K562 (cell line): ENCODE results near the gene SMIM41. TPM values are rescaled to one million over a fixed set of nuclear protein-coding genes. Genes with fewer than 3 reads are reported as not detected.
A peak's percentile ranks its signal among the peaks of the same experiment; 100 is the strongest.

ENCODE experiments used
- ATAC-seq: fragments of 200-7000 bp; cut with Tn5 transposase; 3 replicates; pipeline ENCODE4 v1.9.1; 2020; ENCODE audit warnings: moderate library complexity
- BruUV-seq: library from RNA; stranded (reverse); fragments of 400-500 nt; replicated peaks from 2 replicates; lab custom pipeline; 2021; lab: Mats Ljungman, UMichigan
- CTCF ChIA-PET: fragments of 300-600 bp; formaldehyde crosslinking; extraction: SDS; loops from one replicate; lab custom pipeline; 2021; ENCODE audit warnings: low intra/inter-chr PET ratio; lab: Yijun Ruan, JAX
- POLR2A ChIA-PET: fragments of 300-600, 350-650 bp; sonication (Branson Sonifier 250); formaldehyde crosslinking; extraction: SDS; loops from one replicate; lab custom pipeline; 2021; ENCODE audit warnings: antibody characterized with exemption, inconsistent platforms; lab: Yijun Ruan, JAX
- DNase-seq, 4 experiments: peaks; one replicate each; pipeline versions ENCODE4 v3.0.0 to v3.0.0-alpha.2; 2011 to 2018; ENCODE audit warnings: low spot score in 3 of 4, mixed read lengths in 3 of 4; ENCODE audit errors: extremely low read depth in 1 of 4
- FAIRE-seq: peaks from 2 replicates; lab custom pipeline; 2011; peaks lifted over from hg19 to GRCh38; lab: Jason Lieb, UNC
- H2AFZ ChIP-seq: 2 replicates; pipeline ENCODE4 v1.6.0; 2011; ENCODE audit warnings: low read depth, low read length, control low read depth, inconsistent platforms
- H3K27ac ChIP-seq: fragments of 200-600 bp; 3 replicates; pipeline ENCODE4 v1.8.0; 2011; ENCODE audit warnings: low read depth, mild to moderate bottlenecking, control low read depth, inconsistent platforms, low read length, moderate library complexity, mixed read lengths; ENCODE audit errors: extremely low read depth
- H3K27me3 ChIP-seq, 2 experiments: fragments of 300-600 bp in 1 of 2; 2 replicates in 1 of 2; 3 replicates in 1 of 2; pipeline versions ENCODE4 v1.6.0 to v1.8.0; 2011; ENCODE audit warnings: inconsistent platforms in 2 of 2, low read length in 2 of 2, mild to moderate bottlenecking in 1 of 2, mixed read lengths in 1 of 2, moderate library complexity in 1 of 2; ENCODE audit not compliant: control insufficient read depth in 2 of 2, insufficient read depth in 2 of 2
- H3K36me3 ChIP-seq: fragments of 300-600 bp; 3 replicates; pipeline ENCODE4 v1.8.0; 2011; ENCODE audit warnings: mild to moderate bottlenecking, low read length, inconsistent platforms; ENCODE audit not compliant: control insufficient read depth, insufficient read depth
- H3K4me1 ChIP-seq, 2 experiments: fragments of 200-600 bp in 1 of 2; replicated peaks in 1 of 2; 2 replicates in 1 of 2; 3 replicates in 1 of 2; pipeline versions ENCODE4 v1.5.1 to v1.8.0; 2011; ENCODE audit warnings: inconsistent platforms in 2 of 2, low read length in 2 of 2, mild to moderate bottlenecking in 1 of 2, mixed read lengths in 1 of 2, moderate library complexity in 1 of 2; ENCODE audit not compliant: control insufficient read depth in 2 of 2, insufficient read depth in 2 of 2
- H3K4me2 ChIP-seq: 2 replicates; pipeline ENCODE4 v1.6.1; 2011; ENCODE audit warnings: low read length, control low read depth, inconsistent platforms, mixed read lengths; ENCODE audit not compliant: insufficient read depth
- H3K4me3 ChIP-seq: fragments of 200-600 bp; sonication (generic), shearing (Covaris generic); 2 replicates; pipeline ENCODE4 v1.5.1; 2016; ENCODE audit warnings: control low read depth, inconsistent platforms
- H3K79me2 ChIP-seq: fragments of 200-600 bp; 3 replicates; pipeline ENCODE4 v1.8.0; 2011; ENCODE audit warnings: low read length, inconsistent platforms; ENCODE audit not compliant: control insufficient read depth, insufficient read depth
- H3K9ac ChIP-seq, 2 experiments: 2 replicates each; pipeline versions ENCODE4 v1.6.0 to v1.6.1; 2011; ENCODE audit warnings: low read depth in 2 of 2, low read length in 2 of 2, control low read depth in 1 of 2, inconsistent platforms in 1 of 2, mild to moderate bottlenecking in 1 of 2, mixed read lengths in 1 of 2; ENCODE audit not compliant: insufficient read depth in 1 of 2
- H3K9me1 ChIP-seq: one replicate; pipeline ENCODE4 v1.6.0; 2011; ENCODE audit warnings: inconsistent platforms, mild to moderate bottlenecking, low read length, moderate library complexity; ENCODE audit not compliant: control insufficient read depth, insufficient read depth
- H3K9me3 ChIP-seq: replicated peaks from 2 replicates; pipeline ENCODE4 v1.5.1; 2011; ENCODE audit warnings: low read depth, low read length, inconsistent platforms; ENCODE audit not compliant: control insufficient read depth, insufficient read depth
- H4K20me1 ChIP-seq: replicated peaks from 2 replicates; pipeline ENCODE4 v1.6.1; 2011; ENCODE audit warnings: low read length, inconsistent platforms, mixed read lengths; ENCODE audit not compliant: control insufficient read depth, insufficient read depth
- BACH1 ChIP-seq: fragments of 200-800 bp; sonication (Bioruptor generic); IDR thresholded peaks from 2 replicates; pipeline ENCODE4 v1.6.1; 2016; ENCODE audit warnings: missing genetic modification characterization, missing compliant biosample characterization
- CC2D1A ChIP-seq: fragments of 450-650 bp; IDR thresholded peaks from 2 replicates; pipeline ENCODE4 v1.6.1; 2017; ENCODE audit warnings: mild to moderate bottlenecking
- DDX20 ChIP-seq: fragments of 450-650 bp; IDR thresholded peaks from 2 replicates; pipeline ENCODE4 v1.6.1; 2016; ENCODE audit warnings: missing genetic modification characterization, low read depth, mild to moderate bottlenecking, missing compliant biosample characterization, moderate library complexity
- DEAF1 ChIP-seq: fragments of 450-650 bp; formaldehyde crosslinking; IDR thresholded peaks from 2 replicates; pipeline ENCODE4 v1.4.0; 2020; ENCODE audit warnings: mild to moderate bottlenecking, moderate library complexity
- GATA2 ChIP-seq: sonication (generic); formaldehyde crosslinking; IDR thresholded peaks from 2 replicates; pipeline ENCODE4 v1.4.0; 2020; ENCODE audit warnings: mild to moderate bottlenecking, missing genetic modification reagents
- L3MBTL2 ChIP-seq: fragments of 450-650 bp; IDR thresholded peaks from 2 replicates; pipeline ENCODE4 v1.6.1; 2016; ENCODE audit warnings: mild to moderate bottlenecking, moderate library complexity
- NEUROD1 ChIP-seq: fragments of 150-350 bp; IDR thresholded peaks from 2 replicates; pipeline ENCODE4 v1.6.1; 2014; ENCODE audit warnings: borderline replicate concordance, low read length, low read depth; ENCODE audit not compliant: partially characterized antibody
- NR1H2 ChIP-seq: sonication (generic); formaldehyde crosslinking; IDR thresholded peaks from 2 replicates; pipeline ENCODE4 v1.4.0; 2020; ENCODE audit warnings: mild to moderate bottlenecking, missing genetic modification reagents
- POLR2G ChIP-seq: fragments of 200-400 bp; formaldehyde crosslinking; IDR thresholded peaks from 2 replicates; pipeline ENCODE4 v1.6.1; 2017; ENCODE audit warnings: low read depth, mild to moderate bottlenecking, antibody characterized with exemption, low read length, moderate library complexity
- POU5F1 ChIP-seq: fragments of 150-350 bp; IDR thresholded peaks from 2 replicates; pipeline ENCODE4 v1.6.1; 2014; ENCODE audit warnings: borderline replicate concordance, low read length, low read depth, mild to moderate bottlenecking; ENCODE audit not compliant: partially characterized antibody
- SFPQ ChIP-seq: fragments of 200-400 bp; formaldehyde crosslinking; IDR thresholded peaks from 2 replicates; pipeline ENCODE4 v1.6.1; 2017; ENCODE audit warnings: mild to moderate bottlenecking, low read depth, low read length, moderate library complexity
- SRF ChIP-seq, 2 experiments: fragments of 250-450, 450-650 bp in 1 of 2; sonication (Bioruptor Pico) in 1 of 2; sonication (generic) in 1 of 2; formaldehyde crosslinking; IDR thresholded peaks; 2 replicates each; pipeline versions ENCODE4 v1.5.0 to v1.5.1; 2020 to 2022; ENCODE audit warnings: mild to moderate bottlenecking in 1 of 2, missing genetic modification reagents in 1 of 2
- TAF9B ChIP-seq: fragments of 450-650 bp; IDR thresholded peaks from 2 replicates; pipeline ENCODE4 v1.6.1; 2018; ENCODE audit warnings: mild to moderate bottlenecking; ENCODE audit not compliant: partially characterized antibody
- WGBS: fragments of 100-300 bp; shearing (Covaris generic); methylation state at CpG from one replicate; pipeline ENCODE4 v1.1.6; 2016; ENCODE audit warnings: low coverage, mixed read lengths; ENCODE audit not compliant: insufficient coverage; ENCODE audit errors: missing lambda C conversion rate; 5-methylcytosine and 5-hydroxymethylcytosine counted together
- in situ Hi-C: fragments of 300-500 bp; cut with MboI; formaldehyde crosslinking; loops from 4 replicates; pipeline ENCODE4 v1.15.0; 2018; ENCODE audit warnings: inconsistent platforms, mixed read lengths
- intact Hi-C: fragments of 100-400 bp; cut with micrococcal nuclease; formaldehyde crosslinking; loops from 2 replicates; pipeline ENCODE4 v1.14.2; 2022
- polyA plus RNA-seq, 8 experiments: library from polyadenylated mRNA; depleted of rRNA in 4 of 8; stranded (reverse) in 5 of 8; unstranded in 3 of 8; fragments of >200 nt; fragmentation: Nextera tagmentation in 2 of 8; fragmentation: Illumina TruSeq in 1 of 8; extraction: Ambion mirVana in 2 of 8; extraction: Trizol in 1 of 8; gene quantifications; 2 replicates each; pipeline versions ENCODE4 v1.2.1 to v1.2.3, GENCODE V29; 2011 to 2014; ENCODE audit warnings: inconsistent platforms in 1 of 8, missing spikeins in 1 of 8
- total RNA-seq, 7 experiments: library from RNA; depleted of rRNA in 6 of 7; stranded (reverse); fragments of >200 nt in 6 of 7; fragmentation: Illumina TruSeq in 2 of 7; extraction: Trizol in 2 of 7; gene quantifications; 2 replicates each; pipeline versions ENCODE4 v1.2.1 to v1.2.3, GENCODE V29; 2011 to 2021; ENCODE audit warnings: low replicate concordance in 1 of 7
- TF ChIP-seq, protein P1 (sequence below): fragments of 450-650 bp; IDR thresholded peaks from 2 replicates; pipeline ENCODE4 v1.6.1; 2017; ENCODE audit warnings: mild to moderate bottlenecking, moderate library complexity
- TF ChIP-seq, protein P2 (sequence below): fragments of 450-650 bp; IDR thresholded peaks from 2 replicates; pipeline ENCODE4 v1.6.1; 2018; ENCODE audit warnings: mild to moderate bottlenecking, low read depth; ENCODE audit not compliant: partially characterized antibody

SMIM41 gene
- total and polyA plus RNA-seq, 9 of the 15 experiments (the other 6 are each of a cell fraction or from before 2014, with no cell fraction given) = not detected

- peaks cover 3 to 27% of the 10 kb centered on the region in 2 experiments; a peak in 3 of 5 replicates for H3K4me1 ChIP-seq
- H3K36me3 ChIP-seq = no peaks in the 10 kb centered on the region
- in situ Hi-C loops = no loop called here
- H4K20me1 ChIP-seq = no peaks in the 10 kb centered on the region
- ChIA-PET CTCF (no interaction called here), POLR2A (interaction anchor here (0.5 to 1.6 kb wide), 3 partner anchors 11 to 27 kb away, joined by 4 read pairs; partner anchors contain the start of gene ATG101)
- H3K9ac ChIP-seq = peak overlapping the region in 1 of 2 experiments; percentile 14; a peak in 1 of 4 replicates
- no peak overlapping the region for H3K27ac ChIP-seq
- no peak overlapping the region for H3K4me3 ChIP-seq
- DNase-seq (no peak), FAIRE-seq (no peak), ATAC-seq (no peak)
- H3K9me1 ChIP-seq = no peaks in the 10 kb centered on the region
- no peak overlapping the region for H3K4me2 ChIP-seq
- no peaks in the 10 kb centered on the region for H3K79me2 ChIP-seq
- no TSS peak for BruUV-seq
- H2AFZ ChIP-seq = no peak overlapping the region
- 42% methylated on average over 6 of the region's 8 CpGs for whole genome bisulfite sequencing
- H3K9me3 ChIP-seq = no peaks in the 10 kb centered on the region
- H3K27me3 ChIP-seq = peaks cover 0 to 6% of the 10 kb centered on the region in 2 experiments; a peak in 1 of 5 replicates
- intact Hi-C loops = no loop called here
- TF ChIP-seq DEAF1 (CRISPR knock-in tag) = no peak
- TF ChIP-seq POU5F1 = no peak
- TF ChIP-seq, protein P1, sequence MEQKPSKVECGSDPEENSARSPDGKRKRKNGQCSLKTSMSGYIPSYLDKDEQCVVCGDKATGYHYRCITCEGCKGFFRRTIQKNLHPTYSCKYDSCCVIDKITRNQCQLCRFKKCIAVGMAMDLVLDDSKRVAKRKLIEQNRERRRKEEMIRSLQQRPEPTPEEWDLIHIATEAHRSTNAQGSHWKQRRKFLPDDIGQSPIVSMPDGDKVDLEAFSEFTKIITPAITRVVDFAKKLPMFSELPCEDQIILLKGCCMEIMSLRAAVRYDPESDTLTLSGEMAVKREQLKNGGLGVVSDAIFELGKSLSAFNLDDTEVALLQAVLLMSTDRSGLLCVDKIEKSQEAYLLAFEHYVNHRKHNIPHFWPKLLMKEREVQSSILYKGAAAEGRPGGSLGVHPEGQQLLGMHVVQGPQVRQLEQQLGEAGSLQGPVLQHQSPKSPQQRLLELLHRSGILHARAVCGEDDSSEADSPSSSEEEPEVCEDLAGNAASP = no peak
- no peak for TF ChIP-seq DDX20
- TF ChIP-seq SFPQ = no peak
- no peak for TF ChIP-seq NEUROD1
- no peak for TF ChIP-seq POLR2G
- no peak for TF ChIP-seq L3MBTL2
- no peak for TF ChIP-seq TAF9B
- TF ChIP-seq, protein P2, sequence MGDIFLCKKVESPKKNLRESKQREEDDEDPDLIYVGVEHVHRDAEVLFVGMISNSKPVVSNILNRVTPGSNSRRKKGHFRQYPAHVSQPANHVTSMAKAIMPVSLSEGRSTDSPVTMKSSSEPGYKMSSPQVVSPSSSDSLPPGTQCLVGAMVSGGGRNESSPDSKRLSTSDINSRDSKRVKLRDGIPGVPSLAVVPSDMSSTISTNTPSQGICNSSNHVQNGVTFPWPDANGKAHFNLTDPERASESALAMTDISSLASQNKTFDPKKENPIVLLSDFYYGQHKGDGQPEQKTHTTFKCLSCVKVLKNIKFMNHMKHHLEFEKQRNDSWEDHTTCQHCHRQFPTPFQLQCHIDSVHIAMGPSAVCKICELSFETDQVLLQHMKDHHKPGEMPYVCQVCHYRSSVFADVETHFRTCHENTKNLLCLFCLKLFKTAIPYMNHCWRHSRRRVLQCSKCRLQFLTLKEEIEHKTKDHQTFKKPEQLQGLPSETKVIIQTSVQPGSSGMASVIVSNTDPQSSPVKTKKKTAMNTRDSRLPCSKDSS = no peak
- TF ChIP-seq NR1H2 (CRISPR knock-in tag) = no peak
- no peak for TF ChIP-seq GATA2 (CRISPR knock-in tag)
- TF ChIP-seq SRF (CRISPR knock-in tag; IDR thresholded peaks at IDR 0.05) = no peak
- TF ChIP-seq BACH1 (tag) = no peak
- TF ChIP-seq CC2D1A = no peak
Observed at GRCh38 chr12:52042706-52043385, 36.7 kb upstream of the SMIM41 start.
